Limb (tissue), 2 donors: Measurements from ENCODE around the gene PVALEF.

Experiments
- DNase-seq, 2 donors: peaks; one replicate each; pipeline ENCODE4 v3.0.0-alpha.2; 2016; ENCODE audit errors: extremely low spot score in 2 of 2

The PVALEF gene

GRCh38 chr17:81180836-81181810 lies 15.8 kb downstream of the PVALEF start:
- no peak for DNase-seq

GRCh38 chr17:81181811-81182185 lies 16.5 kb downstream of the PVALEF start:
- no peak for DNase-seq

GRCh38 chr17:81182596-81182995 lies 17.3 kb downstream of the PVALEF start:
- no peak for DNase-seq

GRCh38 chr17:81183316-81183715 lies 18.0 kb downstream of the PVALEF start:
- no peak for DNase-seq

- no peak for DNase-seq
Measured at GRCh38 chr17:81183807-81184206, 18.5 kb downstream of the PVALEF start.

- DNase-seq, result no peak
Measured at GRCh38 chr17:81184555-81184954, 19.2 kb downstream of the PVALEF start.

GRCh38 chr17:81186203-81186602 lies 20.9 kb downstream of the PVALEF start:
- DNase-seq, result no peak

- no peak for DNase-seq
Measured at GRCh38 chr17:81187120-81187519, 21.8 kb downstream of the PVALEF start.

- no peak for DNase-seq
Measured at GRCh38 chr17:81187586-81188490, 22.5 kb downstream of the PVALEF start.

GRCh38 chr17:81188491-81188840 lies 23.2 kb downstream of the PVALEF start:
- no peak for DNase-seq

GRCh38 chr17:81189016-81189415 lies 23.7 kb downstream of the PVALEF start:
- no peak for DNase-seq

GRCh38 chr17:81189670-81190530 lies 24.6 kb downstream of the PVALEF start:
- no peak for DNase-seq

- no peak for DNase-seq
Measured at GRCh38 chr17:81190591-81190990, 25.3 kb downstream of the PVALEF start.

GRCh38 chr17:81191116-81191515 lies 25.8 kb downstream of the PVALEF start:
- no peak for DNase-seq

- no peak for DNase-seq
Measured at GRCh38 chr17:81191646-81192045, 26.3 kb downstream of the PVALEF start.

- DNase-seq, result no peak
Measured at GRCh38 chr17:81192386-81193050, 27.2 kb downstream of the PVALEF start.

- no peak for DNase-seq
Measured at GRCh38 chr17:81193051-81193410, 27.7 kb downstream of the PVALEF start.

- no peak for DNase-seq
Measured at GRCh38 chr17:81193470-81194224, 28.3 kb downstream of the PVALEF start.

GRCh38 chr17:81194225-81194760 lies 29.0 kb downstream of the PVALEF start:
- no peak for DNase-seq
